OCI-LY7 (cell line): ENCODE measurements around the gene THG1L. TPM values are rescaled to one million over a fixed set of nuclear protein-coding genes. Genes with fewer than 3 reads are reported as not detected.

ENCODE experiments used
- BruUV-seq: library from RNA; stranded (reverse); fragments of 400-500 nt; replicated peaks from 2 replicates; lab custom pipeline; 2021; lab: Mats Ljungman, UMichigan
- CTCF ChIA-PET: fragments of 300-600 bp; sonication (Branson Sonifier 250); formaldehyde crosslinking; loops from one replicate; lab custom pipeline; 2022; ENCODE audit warnings: antibody characterized with exemption; ENCODE audit not compliant: unreplicated experiment; lab: Charles Lee
- POLR2A ChIA-PET: fragments of 300-600 bp; sonication (Branson Sonifier 250); formaldehyde crosslinking; loops from one replicate; lab custom pipeline; 2022; ENCODE audit warnings: antibody characterized with exemption; lab: Charles Lee
- DNase-seq: peaks from one replicate; pipeline ENCODE4 v3.0.0-alpha.2; 2015; ENCODE audit warnings: low spot score
- H2AFZ ChIP-seq: fragments of 200-600 bp; sonication (generic), shearing (Covaris generic); 2 replicates; pipeline ENCODE4 v1.6.1; 2014; ENCODE audit warnings: mild to moderate bottlenecking, antibody characterized with exemption, low read length, moderate library complexity
- H3K27ac ChIP-seq: fragments of 200-600 bp; sonication (generic); 2 replicates; pipeline ENCODE4 v1.5.1; 2014; ENCODE audit warnings: mixed run types, low read depth, mild to moderate bottlenecking, moderate library complexity, low read length, inconsistent platforms; ENCODE audit not compliant: poor library complexity, severe bottlenecking
- H3K36me3 ChIP-seq: fragments of 200-600 bp; sonication (generic); 2 replicates; pipeline ENCODE4 v1.6.1; 2014; ENCODE audit warnings: mild to moderate bottlenecking, antibody characterized with exemption, low read length, moderate library complexity, mixed read lengths; ENCODE audit not compliant: insufficient read depth
- H3K4me1 ChIP-seq: fragments of 200-600 bp; sonication (generic); 2 replicates; pipeline ENCODE4 v1.5.1; 2014; ENCODE audit warnings: mild to moderate bottlenecking, low read length; ENCODE audit not compliant: insufficient read depth, poor library complexity, severe bottlenecking
- H3K4me2 ChIP-seq: fragments of 200-600 bp; sonication (generic); 2 replicates; pipeline ENCODE4 v1.6.1; 2014; ENCODE audit warnings: mild to moderate bottlenecking, low read length
- H3K4me3 ChIP-seq: fragments of 200-600 bp; sonication (generic); 2 replicates; pipeline ENCODE4 v1.5.1; 2014; ENCODE audit warnings: mild to moderate bottlenecking, low read depth, low read length; ENCODE audit not compliant: poor library complexity, severe bottlenecking
- H3K79me2 ChIP-seq: fragments of 200-600 bp; sonication (generic); 2 replicates; pipeline ENCODE4 v1.6.1; 2016; ENCODE audit warnings: low read depth, mild to moderate bottlenecking, low read length, moderate library complexity, mixed read lengths; ENCODE audit not compliant: insufficient read depth
- H3K9me2 ChIP-seq: fragments of 200-600 bp; sonication (generic); 2 replicates; pipeline ENCODE4 v1.6.1; 2016; ENCODE audit warnings: mild to moderate bottlenecking, low read length, mixed read lengths; ENCODE audit not compliant: insufficient read depth
- H3K9me3 ChIP-seq: fragments of 200-600 bp; sonication (generic); 2 replicates; pipeline ENCODE4 v1.6.1; 2014; ENCODE audit warnings: mild to moderate bottlenecking, mixed run types, low read length, mixed read lengths
- H4K20me1 ChIP-seq: fragments of 200-600 bp; sonication (generic); 2 replicates; pipeline ENCODE4 v1.6.1; 2014; ENCODE audit warnings: mild to moderate bottlenecking, antibody characterized with exemption, low read length, moderate library complexity, mixed read lengths; ENCODE audit not compliant: insufficient read depth
- CTCF ChIP-seq: fragments of 200-600 bp; sonication (generic); conservative IDR thresholded peaks from 2 replicates; pipeline ENCODE4 v1.5.1; 2014; ENCODE audit warnings: mild to moderate bottlenecking, antibody characterized with exemption, low read length, moderate library complexity, mixed read lengths
- EZH2phosphoT487 ChIP-seq: fragments of 200-600 bp; sonication (generic); IDR thresholded peaks from 2 replicates; pipeline ENCODE4 v1.6.1; 2018; ENCODE audit warnings: low read depth, borderline replicate concordance, mild to moderate bottlenecking, mixed run types, antibody characterized with exemption, low read length, moderate library complexity, mixed read lengths
- intact Hi-C: fragments of 100-400 bp; cut with micrococcal nuclease; formaldehyde crosslinking; loops from one replicate; pipeline ENCODE4 v1.10.0; 2022; ENCODE audit not compliant: unreplicated experiment
- total RNA-seq, 2 experiments: library from RNA; depleted of rRNA in 1 of 2; stranded (reverse); fragments of >200 nt in 1 of 2; shearing (Covaris generic) in 1 of 2; gene quantifications; 2 replicates each; pipeline ENCODE4 v1.2.3, GENCODE V29; 2014 to 2022

THG1L gene
- total RNA-seq, 2 experiments from 2014 or later, result 18.5 to 20.7 TPM

- Histone ChIP-seq H4K20me1 (no peaks in the 10 kb centered on the region), H2AFZ (no peak overlapping the region), H3K9me3 (peaks cover 18% of the 10 kb centered on the region), H3K4me1 (peaks cover 30% of the 10 kb centered on the region), H3K27ac (no peak overlapping the region), H3K4me2 (no peak overlapping the region), H3K79me2 (peaks cover 17% of the 10 kb centered on the region; the same call in 1 of the 2 replicates), H3K9me2 (no peaks in the 10 kb centered on the region), H3K36me3 (peaks cover 66% of the 10 kb centered on the region), H3K4me3 (no peak overlapping the region)
- DNase-seq, result no peak
- intact Hi-C loops, result loop anchor here (5.0 kb wide), 1 partner anchor 465 kb away; the partner anchor contains the start of gene CYFIP2
- BruUV-seq, result no TSS peak
- TF ChIP-seq CTCF (no peak), EZH2phosphoT487 (no peak)
- CTCF ChIA-PET, result interaction anchor here (2.6 kb wide), 1 partner anchor 10 kb away, joined by 15 read pairs; the partner anchor contains the start of gene LSM11
- POLR2A ChIA-PET, result interaction anchor here (4.9 kb wide), 1 partner anchor 10 kb away, joined by 31 read pairs; the partner anchor contains the start of gene LSM11
These were observed 1.5 kb downstream of the THG1L start for GRCh38 chr5:157732596-157733262.

- Histone ChIP-seq H3K4me3 (no peak overlapping the region), H3K9me2 (no peaks in the 10 kb centered on the region), H3K27ac (no peak overlapping the region), H3K4me2 (no peak overlapping the region), H3K4me1 (peaks cover 22% of the 10 kb centered on the region), H3K36me3 (peaks cover 65% of the 10 kb centered on the region), H4K20me1 (no peaks in the 10 kb centered on the region), H3K79me2 (peaks cover 15% of the 10 kb centered on the region; the same call in 1 of the 2 replicates), H2AFZ (no peak overlapping the region), H3K9me3 (peaks cover 7% of the 10 kb centered on the region; the same call in 1 of the 2 replicates)
- ChIA-PET CTCF (no interaction called here), POLR2A (interaction anchor here (1.1 kb wide), 1 partner anchor 158 kb away, joined by 3 read pairs; no protein-coding TSS in a partner anchor)
- intact Hi-C loops, result loop anchor here (5.0 kb wide), 1 partner anchor 467 kb away; the partner anchor contains the start of gene CYFIP2
- BruUV-seq, result no TSS peak
- DNase-seq, result no peak
- TF ChIP-seq CTCF, result no peak
- no peak for TF ChIP-seq EZH2phosphoT487
These were observed 3.2 kb downstream of the THG1L start for GRCh38 chr5:157734436-157734835.

- peaks cover 7% of the 10 kb centered on the region; the same call in 1 of the 2 replicates for H3K79me2 ChIP-seq
- no peaks in the 10 kb centered on the region for H4K20me1 ChIP-seq
- TF ChIP-seq EZH2phosphoT487 (no peak), CTCF (no peak)
- intact Hi-C loops, result no loop called here
- ChIA-PET CTCF (interaction anchor here (0.5 kb wide), 1 partner anchor 1084 kb away, joined by 10 read pairs; no protein-coding TSS in a partner anchor), POLR2A (no interaction called here)
- H3K4me3 ChIP-seq, result no peak overlapping the region
- no peaks in the 10 kb centered on the region for H3K9me2 ChIP-seq
- no peak overlapping the region for H2AFZ ChIP-seq
- peaks cover 9% of the 10 kb centered on the region for H3K4me1 ChIP-seq
- peaks cover 7% of the 10 kb centered on the region; the same call in 1 of the 2 replicates for H3K9me3 ChIP-seq
- no TSS peak for BruUV-seq
- no peak overlapping the region for H3K4me2 ChIP-seq
- no peak for DNase-seq
- no peak overlapping the region for H3K27ac ChIP-seq
- peaks cover 77% of the 10 kb centered on the region for H3K36me3 ChIP-seq
These were observed 4.8 kb downstream of the THG1L start for GRCh38 chr5:157735991-157736390.
